IPS-20b (cell line): ENCODE results near the gene MTOR.

Experiments
- H3K27ac ChIP-seq: one replicate; pipeline ENCODE4 v1.5.1; 2013; ENCODE audit warnings: low read length
- H3K27me3 ChIP-seq: 2 replicates; pipeline ENCODE4 v1.6.1; 2013; ENCODE audit warnings: mild to moderate bottlenecking, low read length, inconsistent platforms; ENCODE audit not compliant: insufficient read depth
- H3K36me3 ChIP-seq: 2 replicates; pipeline ENCODE4 v1.6.1; 2013; ENCODE audit warnings: low read depth, mild to moderate bottlenecking, inconsistent platforms, low read length, moderate library complexity; ENCODE audit not compliant: insufficient read depth
- H3K4me1 ChIP-seq: 2 replicates; pipeline ENCODE4 v1.6.1; 2013; ENCODE audit warnings: mild to moderate bottlenecking, control low read depth, inconsistent platforms, low read length, moderate library complexity; ENCODE audit not compliant: insufficient read depth
- H3K4me3 ChIP-seq: 2 replicates; pipeline ENCODE4 v1.5.1; 2013; ENCODE audit warnings: mild to moderate bottlenecking, low read length, inconsistent platforms
- H3K9ac ChIP-seq: 2 replicates; pipeline ENCODE4 v1.6.1; 2013; ENCODE audit warnings: low read depth, mild to moderate bottlenecking, inconsistent platforms, low read length, moderate library complexity
- H3K9me3 ChIP-seq: 2 replicates; pipeline ENCODE4 v1.6.1; 2013; ENCODE audit warnings: mild to moderate bottlenecking, low read depth, low read length, inconsistent platforms; ENCODE audit not compliant: insufficient read depth

MTOR gene

DNA sequence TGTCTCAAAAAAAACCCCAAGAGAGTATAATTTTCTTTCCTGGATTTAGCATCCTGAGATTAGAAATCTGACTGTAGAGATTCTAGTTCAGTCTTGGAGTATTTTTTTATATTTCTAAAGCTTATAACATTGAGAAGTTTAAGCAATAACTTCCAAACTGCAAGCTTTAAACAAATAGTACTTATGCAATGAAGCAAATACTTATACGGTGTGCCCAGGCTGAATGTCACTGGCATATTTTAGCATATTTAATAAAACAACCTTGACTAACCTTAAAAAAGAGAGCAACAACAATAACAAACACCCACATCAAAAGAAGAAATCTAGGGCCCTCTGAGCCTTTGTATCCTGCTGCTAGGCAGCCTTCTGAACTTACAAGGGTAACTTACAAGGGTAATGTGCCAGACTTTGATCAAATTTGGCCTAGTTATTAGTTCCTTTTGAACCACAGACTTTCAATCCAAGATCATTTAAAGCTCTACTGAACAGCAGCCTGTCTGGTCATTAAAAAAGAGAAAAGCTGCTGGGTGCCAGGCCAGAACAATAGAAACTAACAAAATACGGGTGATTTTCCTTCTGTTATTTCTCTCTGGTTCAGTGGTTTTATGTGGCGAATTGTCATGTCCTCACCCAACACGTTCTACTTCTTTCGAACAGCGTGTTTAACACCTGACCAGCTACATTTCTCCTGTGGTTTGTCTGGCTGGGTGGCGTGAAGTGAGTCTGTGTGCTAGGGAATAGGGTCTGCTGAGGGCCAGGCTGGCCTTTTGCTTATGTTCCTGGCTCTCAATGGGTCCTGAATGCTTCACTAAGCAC is 16.2 kb downstream of the MTOR start:
- Histone ChIP-seq H3K9me3 (no peaks in the 10 kb centered on the region; the same call in 1 of the 2 replicates), H3K4me1 (no peaks in the 10 kb centered on the region), H3K9ac (no peak overlapping the region), H3K27ac (no peak overlapping the region), H3K36me3 (peaks cover 74% of the 10 kb centered on the region), H3K27me3 (no peaks in the 10 kb centered on the region), H3K4me3 (no peak overlapping the region)

DNA sequence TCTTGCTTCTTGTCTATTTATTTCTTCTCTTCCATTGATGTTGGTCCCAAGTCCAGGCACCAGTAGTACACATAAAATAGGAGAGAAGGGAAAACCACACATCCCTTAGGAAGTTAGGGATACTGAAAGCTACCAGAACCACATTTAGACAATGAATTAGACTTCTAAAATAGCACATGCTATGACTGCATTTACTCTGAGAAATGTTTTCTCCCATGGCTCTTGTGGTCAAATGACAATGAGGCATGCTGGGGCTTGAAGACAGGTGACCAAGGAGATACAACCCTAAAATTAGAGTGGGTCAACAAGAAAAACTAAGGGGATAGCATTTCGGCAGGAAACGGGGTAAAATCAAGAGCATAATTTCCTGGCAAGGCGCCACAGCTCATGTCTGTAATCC is 17.1 kb downstream of the MTOR start:
- Histone ChIP-seq H3K9ac (no peak overlapping the region), H3K36me3 (peaks cover 74% of the 10 kb centered on the region), H3K27ac (no peak overlapping the region), H3K9me3 (no peaks in the 10 kb centered on the region), H3K4me1 (no peaks in the 10 kb centered on the region), H3K4me3 (no peak overlapping the region), H3K27me3 (no peaks in the 10 kb centered on the region)

DNA sequence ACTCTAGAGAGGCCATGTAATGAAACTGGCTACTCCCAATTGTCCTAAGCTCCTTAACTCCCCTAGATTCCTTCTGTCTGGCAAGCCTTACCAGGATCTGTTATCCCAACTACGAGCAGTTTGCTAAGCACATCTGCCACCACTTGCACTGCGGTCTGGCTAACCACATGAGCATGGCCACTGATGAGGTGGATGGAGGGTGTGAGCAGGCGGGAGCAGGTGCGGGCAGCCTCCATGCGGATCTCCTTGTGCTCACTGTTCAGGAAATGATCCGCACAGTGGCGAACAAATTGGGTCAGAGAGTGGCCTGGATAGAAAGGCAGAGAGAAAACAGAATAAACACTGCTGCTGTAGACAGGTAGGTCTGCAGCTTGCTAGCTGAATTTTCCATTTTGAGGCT is 24.0 kb downstream of the MTOR start:
- H3K9ac ChIP-seq, result no peak overlapping the region

DNA sequence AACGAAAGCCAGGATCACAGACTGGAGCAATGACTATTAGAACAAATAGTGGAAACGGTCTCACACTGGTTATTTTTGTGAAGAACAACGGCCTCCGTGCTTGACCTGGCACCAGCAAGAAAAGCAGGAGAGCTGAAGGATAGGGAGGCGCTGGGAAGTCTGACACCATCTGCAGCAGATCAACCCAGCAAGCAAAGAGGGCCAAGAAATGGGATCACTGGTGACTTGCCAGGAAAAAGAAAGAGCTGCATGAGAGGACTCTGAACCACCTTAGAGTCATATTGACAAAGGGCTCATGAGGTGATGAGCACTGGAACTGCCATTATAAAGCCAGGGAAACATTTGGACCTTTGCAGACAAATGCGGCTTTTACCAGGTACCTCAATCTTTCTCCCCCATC is 25.0 kb downstream of the MTOR start:
- no peak overlapping the region for H3K9ac ChIP-seq
- no peaks in the 10 kb centered on the region for H3K9me3 ChIP-seq
- H3K4me3 ChIP-seq, result no peak overlapping the region
- H3K27ac ChIP-seq, result no peak overlapping the region
- H3K36me3 ChIP-seq, result peaks cover 94% of the 10 kb centered on the region
- H3K4me1 ChIP-seq, result no peaks in the 10 kb centered on the region
- H3K27me3 ChIP-seq, result no peaks in the 10 kb centered on the region

More for the DNA sequence above, 24.0 kb downstream of the MTOR start:
- Histone ChIP-seq H3K9me3 (no peaks in the 10 kb centered on the region), H3K4me1 (no peaks in the 10 kb centered on the region), H3K27ac (no peak overlapping the region), H3K27me3 (no peaks in the 10 kb centered on the region), H3K36me3 (peaks cover 94% of the 10 kb centered on the region), H3K4me3 (no peak overlapping the region)

DNA sequence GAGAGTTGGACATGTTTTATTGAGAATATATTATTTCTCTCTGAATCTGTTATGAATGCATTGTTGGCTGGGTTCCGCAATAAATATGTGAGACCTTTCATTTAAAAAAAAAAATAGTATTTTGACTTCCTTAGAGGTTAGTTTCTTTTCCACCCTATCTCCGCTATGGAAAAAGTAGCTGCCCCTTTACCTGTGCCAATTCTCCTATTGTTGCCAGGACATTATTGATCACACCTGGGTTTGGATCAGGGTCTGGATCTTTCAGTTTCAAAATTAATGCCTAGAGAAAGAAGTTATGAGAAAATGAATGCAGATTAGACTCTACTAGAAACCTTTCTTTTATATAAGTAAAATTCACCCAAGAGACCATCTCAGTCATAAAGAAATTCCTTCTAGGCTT is 29.1 kb downstream of the MTOR start:
- no peaks in the 10 kb centered on the region for H3K27me3 ChIP-seq
- H3K27ac ChIP-seq, result no peak overlapping the region
- H3K4me3 ChIP-seq, result no peak overlapping the region
- H3K9ac ChIP-seq, result no peak overlapping the region
- peaks cover 98% of the 10 kb centered on the region for H3K36me3 ChIP-seq
- no peaks in the 10 kb centered on the region for H3K4me1 ChIP-seq
- H3K9me3 ChIP-seq, result no peaks in the 10 kb centered on the region

DNA sequence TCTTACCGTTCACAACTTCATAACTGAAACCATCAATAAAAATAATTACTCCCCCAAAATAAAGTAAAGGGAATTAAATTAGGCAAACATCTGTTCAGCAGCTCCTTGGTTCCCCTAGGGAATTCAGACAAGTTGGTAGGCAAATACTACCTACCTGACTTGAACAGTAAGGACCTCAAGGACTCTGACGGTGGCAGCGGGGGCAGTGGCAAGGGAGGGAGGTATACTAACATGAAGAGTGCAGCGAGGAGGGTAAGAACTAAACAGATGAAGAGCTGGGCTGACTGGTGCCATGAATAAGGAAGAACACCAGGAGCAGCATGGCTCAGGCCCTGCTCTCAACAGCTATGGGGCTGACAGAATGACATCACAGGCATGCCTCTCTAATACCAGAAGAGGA is 33.1 kb downstream of the MTOR start:
- Histone ChIP-seq H3K9ac (no peak overlapping the region), H3K4me1 (no peaks in the 10 kb centered on the region), H3K27ac (no peak overlapping the region), H3K4me3 (no peak overlapping the region), H3K27me3 (no peaks in the 10 kb centered on the region), H3K36me3 (peaks cover 90% of the 10 kb centered on the region), H3K9me3 (no peaks in the 10 kb centered on the region)

DNA sequence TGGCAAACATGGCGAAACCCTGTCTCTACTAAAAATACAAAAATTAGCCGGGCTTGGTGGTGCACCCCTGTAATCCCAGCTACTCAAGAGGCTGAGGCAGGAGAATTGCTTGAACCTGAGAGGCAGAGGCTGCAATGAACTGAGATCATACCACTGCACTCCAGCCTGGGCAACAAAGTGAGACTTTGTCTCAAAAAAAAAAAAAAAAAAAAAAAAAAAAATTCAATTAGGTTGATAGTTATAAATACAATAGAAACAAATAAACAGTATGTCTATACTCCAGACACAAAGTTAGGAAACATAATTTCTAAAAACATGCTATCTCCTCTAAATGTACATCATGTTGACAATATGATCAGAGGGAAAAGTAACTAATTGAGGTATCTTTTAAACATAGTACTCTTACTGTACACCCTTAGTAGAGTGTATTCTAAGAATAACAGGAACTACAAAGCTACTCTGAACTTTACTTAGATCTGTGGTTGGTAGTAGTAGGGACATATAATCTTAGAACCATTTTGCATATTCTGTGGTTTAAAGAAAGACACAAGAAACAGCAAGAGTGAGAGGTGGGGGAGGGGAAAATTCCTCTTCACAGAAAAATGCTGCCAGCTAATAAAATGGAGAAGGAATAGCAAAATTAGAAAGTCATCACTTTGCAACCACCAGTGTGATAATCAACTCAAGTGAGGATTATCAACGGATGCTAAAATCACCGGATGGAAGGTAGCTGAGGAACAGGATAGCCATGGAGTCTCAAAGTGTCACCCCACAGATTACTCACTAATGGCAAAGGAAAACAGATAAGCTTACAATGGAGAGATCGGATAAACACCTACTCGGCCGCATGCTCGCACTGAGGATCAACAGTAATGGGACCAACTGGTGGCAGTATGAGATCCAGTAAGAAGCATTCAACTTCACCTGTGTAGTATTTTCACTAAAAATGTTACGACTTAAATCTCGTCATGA is 35.0 kb downstream of the MTOR start:
- no peak overlapping the region for H3K9ac ChIP-seq
- H3K36me3 ChIP-seq, result peaks cover 85% of the 10 kb centered on the region
- H3K27ac ChIP-seq, result no peak overlapping the region
- no peak overlapping the region for H3K4me3 ChIP-seq
- no peaks in the 10 kb centered on the region for H3K9me3 ChIP-seq
- no peaks in the 10 kb centered on the region for H3K27me3 ChIP-seq
- no peaks in the 10 kb centered on the region for H3K4me1 ChIP-seq

DNA sequence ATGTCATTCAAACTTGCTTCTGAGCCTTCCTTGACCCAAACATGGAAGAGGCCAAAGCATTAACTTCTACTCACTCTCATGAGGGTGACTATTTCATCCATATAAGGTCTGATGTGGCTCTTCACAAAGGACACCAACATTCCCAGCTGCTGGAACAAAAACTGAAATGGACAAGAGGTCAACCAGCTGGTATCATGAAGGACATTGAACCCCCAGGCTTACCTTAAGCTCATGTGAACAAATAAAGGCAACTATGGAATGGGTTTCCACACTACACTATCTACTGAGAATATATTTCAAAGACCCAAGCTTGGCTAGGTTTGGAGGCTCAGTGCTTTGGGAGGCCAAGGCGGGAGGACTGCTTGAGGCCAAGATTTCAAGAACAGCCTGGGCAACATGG is 46.3 kb downstream of the MTOR start:
- H3K4me3 ChIP-seq, result no peak overlapping the region
- H3K36me3 ChIP-seq, result peaks cover 90% of the 10 kb centered on the region
- no peak overlapping the region for H3K27ac ChIP-seq
- H3K27me3 ChIP-seq, result no peaks in the 10 kb centered on the region
- no peaks in the 10 kb centered on the region for H3K4me1 ChIP-seq
- no peak overlapping the region for H3K9ac ChIP-seq
- H3K9me3 ChIP-seq, result no peaks in the 10 kb centered on the region

DNA sequence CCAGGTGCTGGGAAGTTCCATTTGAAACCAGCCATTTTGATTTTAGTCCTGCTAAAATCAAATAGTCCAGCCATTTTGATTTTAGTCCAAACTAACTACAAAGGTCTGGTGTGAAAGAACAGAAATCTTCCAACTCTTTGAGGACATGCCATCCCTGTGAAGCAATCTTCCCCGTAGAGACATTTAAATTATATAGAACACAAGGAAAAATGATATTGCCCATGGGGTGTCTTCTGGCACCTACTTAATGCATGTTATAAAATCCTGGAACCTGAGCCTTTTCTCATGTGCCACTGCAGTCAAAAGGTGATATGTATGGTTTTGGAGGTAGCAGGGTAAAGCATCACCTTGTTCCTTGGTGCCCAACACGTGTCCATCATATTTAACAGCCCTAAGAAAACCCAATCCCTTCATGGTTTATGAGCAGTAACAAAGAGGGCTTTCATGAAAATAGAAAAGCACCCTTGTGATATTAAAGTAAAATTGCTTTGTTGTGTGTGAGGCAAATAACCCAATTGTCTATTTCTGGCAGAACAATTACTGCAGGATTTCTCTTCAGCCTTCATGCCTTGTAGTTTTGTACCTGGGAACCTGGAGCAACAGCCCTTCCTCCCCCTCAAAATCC is 46.9 kb downstream of the MTOR start:
- H3K36me3 ChIP-seq, result peaks cover 93% of the 10 kb centered on the region
- no peaks in the 10 kb centered on the region for H3K27me3 ChIP-seq
- no peak overlapping the region for H3K4me3 ChIP-seq
- no peak overlapping the region for H3K27ac ChIP-seq
- H3K9me3 ChIP-seq, result no peaks in the 10 kb centered on the region
- no peak overlapping the region for H3K9ac ChIP-seq
- H3K4me1 ChIP-seq, result no peaks in the 10 kb centered on the region

DNA sequence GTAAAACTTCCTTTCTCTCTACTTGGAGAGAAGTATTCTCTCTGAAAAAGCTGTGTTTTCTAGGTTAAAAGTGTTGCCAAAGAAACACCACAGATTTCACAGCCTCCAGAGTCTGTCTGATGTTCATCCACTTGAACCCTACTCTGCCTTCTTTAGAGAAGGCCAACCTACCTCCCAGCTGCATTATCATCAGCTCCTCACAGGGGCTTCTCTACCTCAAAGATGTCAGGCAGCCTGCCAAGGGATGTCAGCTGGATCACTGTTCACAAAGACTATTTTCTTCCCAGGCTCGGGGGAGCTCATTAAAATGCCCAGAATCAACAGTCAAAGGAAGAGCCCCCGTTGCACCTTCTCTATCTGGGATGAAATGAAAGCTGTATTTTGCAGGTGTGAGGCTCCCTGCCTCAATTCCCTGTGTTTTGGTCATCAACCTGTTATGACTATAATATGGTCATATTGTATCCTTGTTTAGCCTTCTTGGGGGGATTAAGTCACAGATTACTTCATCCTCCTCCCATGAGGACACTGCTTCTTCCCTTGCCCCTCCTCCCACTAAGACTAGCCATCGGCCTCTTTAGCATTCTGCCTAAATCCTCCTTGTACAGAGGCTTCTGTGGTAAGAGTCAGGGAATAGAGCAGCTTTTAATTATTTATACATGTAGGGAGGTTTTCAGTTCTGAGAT is 47.5 kb downstream of the MTOR start:
- Histone ChIP-seq H3K36me3 (peaks cover 97% of the 10 kb centered on the region), H3K9me3 (no peaks in the 10 kb centered on the region), H3K4me3 (no peak overlapping the region)

DNA sequence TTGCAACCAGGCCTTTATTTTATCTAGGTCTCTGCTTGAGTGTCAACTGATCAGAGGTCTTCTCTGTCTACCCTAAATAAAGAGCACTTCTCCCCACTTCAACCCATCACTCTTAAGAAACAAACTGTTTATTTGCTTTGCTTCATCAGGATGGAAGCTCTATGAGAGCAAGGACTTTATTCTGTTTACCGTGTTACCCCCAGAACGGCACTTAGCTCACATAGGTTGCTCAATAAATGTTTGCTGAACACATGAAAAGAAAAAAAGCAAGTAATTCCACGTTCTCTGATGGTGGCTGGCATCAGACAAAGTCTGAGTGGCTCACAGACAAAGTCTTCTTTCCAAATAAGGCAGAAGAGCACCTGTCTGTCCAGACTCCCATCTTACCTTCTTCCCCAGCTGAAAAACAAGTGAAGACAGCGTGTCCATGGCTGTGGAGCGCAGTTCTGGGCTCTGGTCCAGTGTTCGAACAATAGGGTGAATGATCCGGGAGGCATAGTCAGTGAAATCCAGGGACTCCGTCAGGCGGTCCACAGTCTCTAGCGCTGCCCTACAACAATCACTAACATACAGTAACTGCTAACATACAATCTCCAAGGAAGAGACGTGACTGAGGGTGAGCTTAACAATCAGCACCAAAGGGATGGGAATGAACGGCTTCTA is 50.3 kb downstream of the MTOR start:
- Histone ChIP-seq H3K27me3 (no peaks in the 10 kb centered on the region), H3K9ac (no peak overlapping the region), H3K27ac (no peak overlapping the region), H3K36me3 (peaks cover 98% of the 10 kb centered on the region), H3K4me3 (no peak overlapping the region), H3K4me1 (no peaks in the 10 kb centered on the region), H3K9me3 (no peaks in the 10 kb centered on the region)

More for the DNA sequence above, 47.5 kb downstream of the MTOR start:
- Histone ChIP-seq H3K4me1 (no peaks in the 10 kb centered on the region), H3K9ac (no peak overlapping the region), H3K27ac (no peak overlapping the region), H3K27me3 (no peaks in the 10 kb centered on the region)
